Measurements from ENCODE around the gene NPAS4.

DNA sequence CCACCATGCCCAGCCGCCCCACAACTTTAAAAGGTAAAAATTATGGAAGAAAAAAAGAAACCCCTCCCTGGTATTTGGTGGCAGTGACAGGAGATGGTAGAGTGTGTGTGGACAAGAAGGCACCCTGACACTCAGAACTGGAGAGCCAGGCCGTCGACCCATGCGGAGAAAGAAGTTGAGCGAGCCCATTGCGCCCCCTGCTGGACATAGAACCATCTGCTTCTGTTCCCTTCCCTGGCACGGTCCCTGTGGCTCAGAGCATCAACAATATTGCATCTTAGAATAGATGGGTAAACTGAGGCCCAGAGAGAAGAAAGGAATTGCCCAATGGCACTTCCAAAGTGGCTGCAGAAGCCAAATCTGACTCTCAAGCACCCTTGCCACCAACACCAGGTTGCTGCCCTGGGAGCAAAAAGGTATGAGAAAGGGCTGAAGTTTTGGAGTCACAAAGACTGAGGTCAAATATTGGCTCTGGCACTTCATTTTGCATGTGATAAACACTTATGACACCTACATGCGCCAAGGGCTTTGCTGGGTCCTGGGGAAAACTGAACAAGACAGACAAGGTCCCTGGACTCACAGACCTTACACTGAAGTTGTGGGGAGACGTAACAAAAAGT is 9.3 kb downstream of the NPAS4 start:
- TF ChIP-seq, protein P1, sequence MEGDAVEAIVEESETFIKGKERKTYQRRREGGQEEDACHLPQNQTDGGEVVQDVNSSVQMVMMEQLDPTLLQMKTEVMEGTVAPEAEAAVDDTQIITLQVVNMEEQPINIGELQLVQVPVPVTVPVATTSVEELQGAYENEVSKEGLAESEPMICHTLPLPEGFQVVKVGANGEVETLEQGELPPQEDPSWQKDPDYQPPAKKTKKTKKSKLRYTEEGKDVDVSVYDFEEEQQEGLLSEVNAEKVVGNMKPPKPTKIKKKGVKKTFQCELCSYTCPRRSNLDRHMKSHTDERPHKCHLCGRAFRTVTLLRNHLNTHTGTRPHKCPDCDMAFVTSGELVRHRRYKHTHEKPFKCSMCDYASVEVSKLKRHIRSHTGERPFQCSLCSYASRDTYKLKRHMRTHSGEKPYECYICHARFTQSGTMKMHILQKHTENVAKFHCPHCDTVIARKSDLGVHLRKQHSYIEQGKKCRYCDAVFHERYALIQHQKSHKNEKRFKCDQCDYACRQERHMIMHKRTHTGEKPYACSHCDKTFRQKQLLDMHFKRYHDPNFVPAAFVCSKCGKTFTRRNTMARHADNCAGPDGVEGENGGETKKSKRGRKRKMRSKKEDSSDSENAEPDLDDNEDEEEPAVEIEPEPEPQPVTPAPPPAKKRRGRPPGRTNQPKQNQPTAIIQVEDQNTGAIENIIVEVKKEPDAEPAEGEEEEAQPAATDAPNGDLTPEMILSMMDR (IDR thresholded peaks at IDR 0.05): peak; percentile 69 to 85 (median 74)
- no peak for TF ChIP-seq POLR2A (IDR thresholded peaks at IDR 0.05)

Data from testis (tissue), 2 donors.